GM21723 (cell line): Measurements from ENCODE around the gene KLHDC2.
"Not testable (repeated sequence)": the region's sequence is repeated elsewhere in the genome, so short reads cannot be mapped to it uniquely, and the experiment has no call there.

Source experiments
- ATAC-seq: cut with Tn5 transposase; IDR thresholded peaks from one replicate; pipeline ENCODE4 v1.9.1; 2021; ENCODE audit warnings: mild to moderate bottlenecking, moderate library complexity; ENCODE audit not compliant: unreplicated experiment

KLHDC2 gene

DNA sequence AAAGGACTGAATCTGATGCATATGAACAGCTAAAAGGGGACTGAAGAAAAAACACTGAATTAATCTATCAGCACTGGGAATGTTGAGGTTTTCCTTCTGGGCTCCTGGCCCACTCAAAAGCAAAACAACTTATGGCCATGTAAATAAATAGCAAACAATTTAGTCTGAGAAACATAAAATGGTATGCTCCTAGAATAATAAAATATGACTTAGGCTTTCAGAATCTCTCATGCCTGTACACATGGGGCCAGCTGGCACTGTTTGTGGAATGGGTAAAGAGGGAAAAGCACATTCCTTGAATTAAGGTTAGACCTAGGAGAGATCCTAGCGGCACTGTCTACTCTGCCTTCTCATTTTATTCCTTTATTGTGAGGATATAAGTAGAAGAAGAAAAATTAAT lies 6.2 kb downstream of the KLHDC2 start:
- no peak for ATAC-seq

DNA sequence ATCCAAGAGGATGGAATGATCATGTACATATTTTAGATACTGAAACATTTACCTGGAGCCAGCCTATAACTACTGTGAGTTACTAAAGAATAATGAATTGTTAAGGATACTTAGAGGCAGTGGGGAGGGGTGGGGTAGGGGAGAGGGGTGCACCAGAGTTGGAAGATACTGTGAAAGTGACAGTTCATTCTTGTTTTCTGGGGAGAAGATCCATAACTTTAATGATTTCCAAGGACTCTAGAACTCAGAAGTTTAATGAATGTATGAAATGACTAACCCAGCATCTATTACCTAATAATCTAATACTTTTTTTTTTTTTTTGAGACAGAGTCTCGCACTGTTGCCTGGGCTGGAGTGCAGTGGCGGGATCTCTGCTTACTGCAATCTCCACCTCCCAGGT lies 10.5 kb downstream of the KLHDC2 start:
- no peak for ATAC-seq

DNA sequence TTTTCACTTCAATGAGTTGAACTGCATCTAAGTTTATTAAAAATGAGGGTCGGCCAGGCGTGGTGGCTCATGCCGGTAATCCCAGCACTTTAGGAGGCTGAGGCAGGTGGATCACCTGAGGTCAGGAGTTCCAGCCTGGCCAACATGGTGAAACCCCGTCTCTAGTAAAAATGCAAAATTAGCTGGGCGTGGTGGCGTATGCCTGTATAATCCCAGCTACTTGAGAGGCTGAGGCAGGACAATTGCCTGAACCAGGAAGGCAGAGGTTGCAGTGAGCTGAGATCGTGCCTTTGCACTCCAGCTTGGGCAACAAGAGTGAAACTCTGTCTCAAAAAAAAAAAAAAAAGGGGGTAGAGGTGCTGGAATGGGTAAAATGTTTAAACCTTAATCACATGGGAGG lies 13.1 kb downstream of the KLHDC2 start:
- not testable (repeated sequence) for ATAC-seq

DNA sequence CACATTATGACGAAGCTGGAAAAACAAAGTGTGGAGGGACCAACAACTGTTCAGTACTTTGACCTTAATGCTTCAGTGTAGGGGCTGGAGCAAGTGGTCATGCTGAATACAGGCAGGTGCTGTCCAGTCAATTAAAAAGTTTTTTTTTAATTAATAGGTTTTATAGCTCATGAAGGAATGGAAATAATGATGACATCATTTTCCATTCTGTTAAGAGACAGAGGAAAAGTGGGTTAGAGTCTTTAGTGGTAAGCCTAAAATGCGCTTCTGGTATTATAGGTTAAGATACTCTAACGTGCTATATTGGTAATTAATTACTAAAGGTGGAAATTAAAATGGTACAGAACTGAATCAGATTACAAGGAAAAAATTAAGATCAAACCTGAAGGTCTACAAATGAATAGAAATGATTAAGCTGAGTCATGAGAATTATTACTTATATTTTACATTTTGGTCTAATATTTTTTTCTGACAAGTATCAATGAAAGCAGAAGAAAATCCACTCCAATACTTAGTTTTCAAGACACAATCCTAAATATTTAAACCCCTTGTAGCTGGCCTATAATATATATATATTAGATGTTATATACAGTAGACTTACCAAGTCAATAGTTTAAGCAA lies 15.6 kb downstream of the KLHDC2 start:
- no peak for ATAC-seq

GRCh38 chr14:49786315-49786714 lies 18.4 kb downstream of the KLHDC2 start:
- no peak for ATAC-seq

DNA sequence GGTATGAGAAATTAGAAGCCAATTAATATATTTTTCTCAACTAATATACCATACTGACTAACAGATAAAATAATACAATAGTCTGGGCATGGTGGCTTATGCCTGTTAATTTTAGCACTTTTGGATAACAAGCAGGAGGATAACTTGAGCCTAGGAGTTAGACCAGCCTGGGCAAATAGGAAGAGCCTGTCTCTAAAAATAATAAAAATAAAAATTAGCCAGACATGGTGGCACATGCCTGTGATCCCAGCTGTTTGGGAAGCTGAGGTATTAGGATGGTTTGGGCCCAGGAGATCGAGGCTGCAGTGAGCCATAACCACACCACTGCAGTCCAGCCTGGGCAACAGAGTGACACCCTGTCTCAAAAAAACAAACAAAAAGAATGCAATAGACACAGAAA lies 24.7 kb downstream of the KLHDC2 start:
- ATAC-seq: no peak

DNA sequence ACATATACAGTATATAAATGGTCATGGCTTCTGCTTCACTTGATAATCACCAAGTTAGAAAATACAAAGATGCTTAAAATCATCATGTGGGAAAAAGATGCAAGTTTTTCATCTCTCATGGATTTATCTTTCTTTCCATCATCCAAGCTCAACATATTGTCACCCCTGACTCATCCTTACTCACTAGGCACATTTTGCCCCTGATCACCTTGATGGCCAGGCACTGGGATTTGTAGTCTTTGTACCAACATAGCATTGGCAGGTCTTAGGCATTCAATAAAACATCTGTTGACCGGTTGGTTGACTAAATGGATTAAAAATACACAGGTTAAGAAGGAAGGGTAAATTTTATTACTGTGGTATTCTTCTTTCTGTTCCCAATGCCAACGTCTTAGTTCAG lies 28.1 kb downstream of the KLHDC2 start:
- ATAC-seq: no peak

DNA sequence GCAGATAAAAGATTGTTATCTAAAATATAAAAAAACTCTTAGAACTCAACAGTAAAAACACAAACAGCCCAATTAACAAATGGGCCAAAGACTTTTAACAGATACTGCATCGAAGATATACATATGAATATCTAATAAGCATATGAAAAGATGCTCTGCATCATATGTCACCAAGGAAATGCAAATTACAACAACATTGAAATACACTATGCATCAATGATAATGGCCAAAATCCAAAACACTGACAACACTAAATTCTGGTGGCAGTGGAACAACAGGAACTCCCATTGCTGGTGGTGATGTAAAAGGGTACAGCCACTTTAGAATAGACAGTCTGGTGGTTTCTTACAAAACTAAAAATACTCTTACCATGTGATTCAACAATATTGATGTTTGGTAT lies 40.8 kb downstream of the KLHDC2 start:
- no peak for ATAC-seq

GRCh38 chr14:49816118-49816517 lies 48.2 kb downstream of the KLHDC2 start:
- not testable (repeated sequence) for ATAC-seq

GRCh38 chr14:49816844-49817243 lies 48.9 kb downstream of the KLHDC2 start:
- no peak for ATAC-seq

- ATAC-seq: no peak
Observed at GRCh38 chr14:49820176-49820575, 52.2 kb downstream of the KLHDC2 start.

DNA sequence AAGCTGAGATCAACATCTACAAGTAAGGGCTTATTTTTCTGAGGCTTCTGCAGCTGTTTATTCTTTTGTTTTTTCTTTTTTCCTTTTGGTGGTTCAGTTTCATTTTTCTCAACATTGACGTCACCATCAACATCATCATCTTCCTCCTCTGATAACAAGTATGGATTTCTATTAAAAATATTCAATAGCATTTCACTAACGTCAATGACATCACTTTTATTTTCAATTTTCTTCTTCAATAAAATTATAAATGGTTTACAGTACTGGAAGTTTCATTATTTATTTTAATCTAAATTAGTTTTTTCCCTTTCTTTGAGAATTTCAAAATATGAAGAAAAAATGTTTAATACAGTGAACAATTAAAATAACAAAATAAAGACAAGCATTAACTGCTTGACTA lies 60.7 kb downstream of the KLHDC2 start:
- ATAC-seq: no peak
